Breast epithelium (tissue), 3 donors: ENCODE measurements around the gene COG8.

ENCODE experiments used
- POLR2A ChIP-seq: fragments of 450-650 bp; IDR thresholded peaks from one replicate; pipeline ENCODE4 v1.6.1; 2016; ENCODE audit warnings: antibody characterized with exemption, mild to moderate bottlenecking, moderate library complexity
- POLR2AphosphoS5 ChIP-seq, 3 donors: sonication (generic); formaldehyde crosslinking; IDR thresholded peaks; one replicate each; pipeline ENCODE4 v1.6.1; 2017; ENCODE audit warnings: antibody characterized with exemption in 3 of 3
- TF ChIP-seq, protein P1 (sequence below), 3 donors: fragments of 450-650 bp; IDR thresholded peaks; one replicate each; pipeline ENCODE4 v1.5.1; 2016 to 2017; ENCODE audit warnings: antibody characterized with exemption in 3 of 3, mild to moderate bottlenecking in 3 of 3, moderate library complexity in 3 of 3

- TF ChIP-seq, protein P1, sequence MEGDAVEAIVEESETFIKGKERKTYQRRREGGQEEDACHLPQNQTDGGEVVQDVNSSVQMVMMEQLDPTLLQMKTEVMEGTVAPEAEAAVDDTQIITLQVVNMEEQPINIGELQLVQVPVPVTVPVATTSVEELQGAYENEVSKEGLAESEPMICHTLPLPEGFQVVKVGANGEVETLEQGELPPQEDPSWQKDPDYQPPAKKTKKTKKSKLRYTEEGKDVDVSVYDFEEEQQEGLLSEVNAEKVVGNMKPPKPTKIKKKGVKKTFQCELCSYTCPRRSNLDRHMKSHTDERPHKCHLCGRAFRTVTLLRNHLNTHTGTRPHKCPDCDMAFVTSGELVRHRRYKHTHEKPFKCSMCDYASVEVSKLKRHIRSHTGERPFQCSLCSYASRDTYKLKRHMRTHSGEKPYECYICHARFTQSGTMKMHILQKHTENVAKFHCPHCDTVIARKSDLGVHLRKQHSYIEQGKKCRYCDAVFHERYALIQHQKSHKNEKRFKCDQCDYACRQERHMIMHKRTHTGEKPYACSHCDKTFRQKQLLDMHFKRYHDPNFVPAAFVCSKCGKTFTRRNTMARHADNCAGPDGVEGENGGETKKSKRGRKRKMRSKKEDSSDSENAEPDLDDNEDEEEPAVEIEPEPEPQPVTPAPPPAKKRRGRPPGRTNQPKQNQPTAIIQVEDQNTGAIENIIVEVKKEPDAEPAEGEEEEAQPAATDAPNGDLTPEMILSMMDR (IDR thresholded peaks at IDR 0.05), result no peak
- no peak for TF ChIP-seq POLR2A
- TF ChIP-seq POLR2AphosphoS5 (IDR thresholded peaks at IDR 0.05), result no peak
These were observed 18.7 kb downstream of the COG8 start for GRCh38 chr16:69320740-69321073.
